ENCODE results near the gene BATF3. TPM values are rescaled to one million over a fixed set of nuclear protein-coding genes. Genes with fewer than 3 reads are reported as not detected.

Gene BATF3
- total RNA-seq, 1 experiment from 2014 or later = 2.1 TPM

DNA sequence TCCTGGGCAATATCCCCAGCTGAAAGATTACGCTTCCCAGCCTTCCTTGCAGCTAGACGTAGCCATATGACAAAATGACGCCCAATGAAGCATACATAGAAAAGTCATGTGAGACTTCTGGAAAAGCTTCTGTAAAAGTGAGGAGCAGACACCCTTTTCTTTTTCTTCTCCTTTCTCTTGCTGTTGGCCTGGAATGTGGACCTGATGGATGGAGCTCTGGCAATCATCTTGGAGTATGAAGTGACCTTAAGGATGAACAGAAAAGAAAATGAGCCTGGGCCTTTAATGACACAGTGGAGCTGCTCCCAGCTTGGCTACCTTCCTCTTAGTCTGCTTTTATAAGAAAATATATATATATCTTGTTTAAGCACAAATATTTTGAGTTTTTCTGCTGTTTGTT lies 24.8 kb downstream of the BATF3 start:
- Histone ChIP-seq H4K8ac (replicated peaks; ENCODE audit: insufficient read length, low read depth, low read length) (no peak overlapping the region), H2AFZ (ENCODE audit: low read length) (no peak overlapping the region), H3K4me2 (ENCODE audit: insufficient read depth, insufficient read length, low read length) (no peak overlapping the region), H3K23ac (ENCODE audit: insufficient read length, low read depth, low read length) (no peak overlapping the region), H4K5ac (ENCODE audit: insufficient read length, low read depth, low read length) (no peak overlapping the region), H3K79me1 (ENCODE audit: insufficient read depth, low read depth, low read length, poor library complexity, severe bottlenecking) (no peaks in the 10 kb centered on the region), H3K9me3 (ENCODE audit: control insufficient read depth, low read depth, low read length) (no peaks in the 10 kb centered on the region), H2AK5ac (ENCODE audit: insufficient read length, low read length) (no peak overlapping the region), H3T11ph (ENCODE audit: low read length) (no peak overlapping the region), H3K9ac (ENCODE audit: extremely low read depth, insufficient read length, low read length) (no peak overlapping the region), H3K23me2 (ENCODE audit: insufficient read length, low read depth, low read length, poor library complexity, severe bottlenecking) (no peaks in the 10 kb centered on the region), H2BK20ac (ENCODE audit: low read depth, low read length, poor library complexity, severe bottlenecking) (no peak overlapping the region), H3K18ac (ENCODE audit: insufficient read length, low read depth, low read length) (no peak overlapping the region), H4K20me1 (ENCODE audit: control insufficient read depth, insufficient read depth, insufficient read length) (no peaks in the 10 kb centered on the region), H3K79me2 (ENCODE audit: insufficient read depth, low read length) (no peaks in the 10 kb centered on the region), H2BK12ac (ENCODE audit: insufficient read length, low read depth, low read length) (no peak overlapping the region), H3K27ac (ENCODE audit: insufficient read length, low read depth, low read length) (no peak overlapping the region), H3K4ac (ENCODE audit: low read depth, low read length) (no peak overlapping the region), H3K27me3 (ENCODE audit: insufficient read depth, low read length) (0 out of 2 replicates have a peak, but pooled peaks cover 2% of the 10 kb centered on the region), H2BK120ac (ENCODE audit: low read depth, low read length, poor library complexity, severe bottlenecking) (no peak overlapping the region), H3K14ac (ENCODE audit: insufficient read depth, low read length) (no peak overlapping the region), H2BK5ac (ENCODE audit: insufficient read length, low read length) (no peak overlapping the region), H4K91ac (ENCODE audit: insufficient read length, low read depth, low read length) (no peak overlapping the region), H3K4me1 (ENCODE audit: insufficient read depth, low read length) (peaks cover 9% of the 10 kb centered on the region; the same call in 1 of the 2 replicates), H2BK15ac (ENCODE audit: low read depth, low read length) (no peak overlapping the region), H3K56ac (ENCODE audit: insufficient read length, low read depth, low read length) (no peak overlapping the region)
- TF ChIP-seq, protein P1, sequence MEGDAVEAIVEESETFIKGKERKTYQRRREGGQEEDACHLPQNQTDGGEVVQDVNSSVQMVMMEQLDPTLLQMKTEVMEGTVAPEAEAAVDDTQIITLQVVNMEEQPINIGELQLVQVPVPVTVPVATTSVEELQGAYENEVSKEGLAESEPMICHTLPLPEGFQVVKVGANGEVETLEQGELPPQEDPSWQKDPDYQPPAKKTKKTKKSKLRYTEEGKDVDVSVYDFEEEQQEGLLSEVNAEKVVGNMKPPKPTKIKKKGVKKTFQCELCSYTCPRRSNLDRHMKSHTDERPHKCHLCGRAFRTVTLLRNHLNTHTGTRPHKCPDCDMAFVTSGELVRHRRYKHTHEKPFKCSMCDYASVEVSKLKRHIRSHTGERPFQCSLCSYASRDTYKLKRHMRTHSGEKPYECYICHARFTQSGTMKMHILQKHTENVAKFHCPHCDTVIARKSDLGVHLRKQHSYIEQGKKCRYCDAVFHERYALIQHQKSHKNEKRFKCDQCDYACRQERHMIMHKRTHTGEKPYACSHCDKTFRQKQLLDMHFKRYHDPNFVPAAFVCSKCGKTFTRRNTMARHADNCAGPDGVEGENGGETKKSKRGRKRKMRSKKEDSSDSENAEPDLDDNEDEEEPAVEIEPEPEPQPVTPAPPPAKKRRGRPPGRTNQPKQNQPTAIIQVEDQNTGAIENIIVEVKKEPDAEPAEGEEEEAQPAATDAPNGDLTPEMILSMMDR (conservative IDR thresholded peaks at IDR 0.05) = no peak
- Mint-ChIP-seq H3K27ac (no peak overlapping the region), H3K9me3 (no peaks in the 10 kb centered on the region; a peak in 1 of 5 replicates), H3K4me1 (peaks cover 10 to 12% of the 10 kb centered on the region in 2 experiments), H3K36me3 (ENCODE audit: insufficient read depth in 1 of 3, low read depth in 3 of 3) (no peaks in the 10 kb centered on the region), H3K27me3 (ENCODE audit: low read depth) (peaks cover 2% of the 10 kb centered on the region; the same call in 1 of the 2 replicates), H3K4me3 (no peak overlapping the region)
- WGBS (ENCODE audit: extremely low coverage, insufficient read length, low lambda C conversion rate) = no CpG with 5 or more reads among the region's 3 CpGs
- no peak for DNase-seq
